Fibroblast of the aortic adventitia (primary cell): ENCODE data around the gene WHRN. TPM values are rescaled to one million over a fixed set of nuclear protein-coding genes. Genes with fewer than 3 reads are reported as not detected.

Experiments
- DNase-seq: peaks from one replicate; pipeline ENCODE4 v3.0.0-alpha.2; 2010; ENCODE audit warnings: low read depth
- H3K4me3 ChIP-seq: 2 replicates; pipeline ENCODE4 v1.5.1; 2011; ENCODE audit warnings: low read depth, mild to moderate bottlenecking, control low read depth, low read length, moderate library complexity
- CTCF ChIP-seq: IDR thresholded peaks from 2 replicates; pipeline ENCODE4 v1.5.1; 2011; ENCODE audit warnings: mild to moderate bottlenecking, low read length, control low read depth, inconsistent platforms; ENCODE audit not compliant: insufficient read depth
- total RNA-seq: library from RNA; depleted of rRNA; stranded (reverse); fragments of >200 nt; gene quantifications from 2 replicates; pipeline ENCODE4 v1.2.3, GENCODE V29; 2012; ENCODE audit warnings: low replicate concordance

WHRN gene
- total RNA-seq, 1 donor: 2.1 TPM

- peak overlapping the region; percentile 73 for H3K4me3 ChIP-seq
- TF ChIP-seq CTCF: no peak
- no peak for DNase-seq
These were observed 763 bp upstream of the WHRN start for GRCh38 chr9:114506082-114506390.

- peak overlapping the region; percentile 73 for H3K4me3 ChIP-seq
- peak; percentile 8 for TF ChIP-seq CTCF
- no peak for DNase-seq
These were observed 709 bp downstream of the WHRN start for GRCh38 chr9:114504341-114505186.

- H3K4me3 ChIP-seq: peak overlapping the region; percentile 55
- no peak for TF ChIP-seq CTCF
- no peak for DNase-seq
These were observed 1.5 kb downstream of the WHRN start for GRCh38 chr9:114503522-114504340.

- no peak overlapping the region for H3K4me3 ChIP-seq
- no peak for TF ChIP-seq CTCF
These were observed 2.3 kb downstream of the WHRN start for GRCh38 chr9:114503009-114503408.

GRCh38 chr9:114501796-114502682 is 3.2 kb downstream of the WHRN start:
- no peak for DNase-seq
- H3K4me3 ChIP-seq: no peak overlapping the region
- no peak for TF ChIP-seq CTCF

More at GRCh38 chr9:114503009-114503408, 2.3 kb downstream of the WHRN start:
- DNase-seq: no peak

- no peak for TF ChIP-seq CTCF
- DNase-seq: no peak
These were observed 4.5 kb downstream of the WHRN start for GRCh38 chr9:114500697-114501292.

More at GRCh38 chr9:114500697-114501292, 4.5 kb downstream of the WHRN start:
- no peak overlapping the region for H3K4me3 ChIP-seq
